HG03103 (cell line): Measurements from ENCODE around the gene DEFB126.
"Not testable (repeated sequence)": the region's sequence is repeated elsewhere in the genome, so short reads cannot be mapped to it uniquely, and the experiment has no call there.

Experiments
- ATAC-seq: cut with Tn5 transposase; IDR thresholded peaks from one replicate; pipeline ENCODE4 v1.9.1; 2021; ENCODE audit warnings: low read depth; ENCODE audit not compliant: unreplicated experiment

DEFB126 gene, protein sequence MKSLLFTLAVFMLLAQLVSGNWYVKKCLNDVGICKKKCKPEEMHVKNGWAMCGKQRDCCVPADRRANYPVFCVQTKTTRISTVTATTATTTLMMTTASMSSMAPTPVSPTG

DNA sequence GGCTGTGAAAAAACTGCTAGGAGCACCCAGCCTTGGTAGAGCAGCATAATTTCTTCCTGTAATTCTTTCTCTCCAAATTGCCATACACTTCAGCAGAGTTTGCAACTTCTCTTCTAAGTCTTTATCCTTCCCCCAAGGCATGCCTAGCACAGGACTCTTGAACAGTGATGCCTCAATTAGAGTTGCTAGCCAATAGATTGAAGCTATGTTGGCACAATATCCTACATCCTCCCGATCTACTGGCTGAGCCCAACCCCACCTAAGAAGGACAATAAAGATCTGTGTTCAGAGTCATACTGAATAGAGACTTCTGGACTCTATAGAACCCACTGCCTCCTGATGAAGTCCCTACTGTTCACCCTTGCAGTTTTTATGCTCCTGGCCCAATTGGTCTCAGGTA, at the start of gene DEFB126:
DEFB126 (plus strand) TSS at position 301 of the 400 bp plus-strand sequence; CDS start at position 340, 39 bp downstream.
- ATAC-seq, result no peak

DNA sequence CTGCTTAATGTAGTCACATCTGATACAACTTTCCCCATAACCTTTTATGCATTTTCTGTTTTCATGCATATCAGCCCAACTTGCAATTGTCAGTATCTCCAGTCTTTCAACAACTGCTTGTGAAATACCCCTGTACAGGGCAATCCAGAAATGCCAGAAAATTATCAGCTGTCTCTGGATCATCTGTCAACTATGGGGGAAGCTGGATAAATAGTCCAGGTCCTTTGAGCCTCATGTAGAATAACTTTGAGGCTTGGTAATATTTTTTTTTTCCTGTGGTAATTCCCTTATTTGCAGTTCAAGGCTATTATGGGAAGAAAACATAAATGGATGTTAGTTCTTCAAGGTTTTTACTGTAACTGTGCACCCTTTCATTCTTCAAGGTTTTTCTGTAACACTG, 48.7 kb upstream of the DEFB126 start:
- ATAC-seq, result no peak

DNA sequence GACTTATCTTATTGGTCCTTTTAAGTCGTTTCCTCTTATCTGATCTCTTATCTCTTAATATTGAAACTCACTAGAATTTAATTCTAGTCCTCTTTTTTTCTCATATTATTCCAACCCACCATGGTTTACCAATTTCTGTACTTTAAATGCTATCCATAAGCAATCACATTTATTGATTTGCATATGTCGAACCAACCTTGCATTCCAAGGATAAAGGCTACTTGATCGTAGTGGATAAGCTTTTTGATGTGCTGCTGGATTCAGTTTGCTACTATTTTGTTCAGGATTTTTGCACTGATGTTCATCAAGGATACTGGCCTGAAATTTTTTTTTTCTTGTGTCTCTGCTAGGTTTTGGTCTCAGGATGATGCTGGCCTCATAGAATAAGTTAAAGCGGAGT, 47.2 kb upstream of the DEFB126 start:
- ATAC-seq, result no peak

DNA sequence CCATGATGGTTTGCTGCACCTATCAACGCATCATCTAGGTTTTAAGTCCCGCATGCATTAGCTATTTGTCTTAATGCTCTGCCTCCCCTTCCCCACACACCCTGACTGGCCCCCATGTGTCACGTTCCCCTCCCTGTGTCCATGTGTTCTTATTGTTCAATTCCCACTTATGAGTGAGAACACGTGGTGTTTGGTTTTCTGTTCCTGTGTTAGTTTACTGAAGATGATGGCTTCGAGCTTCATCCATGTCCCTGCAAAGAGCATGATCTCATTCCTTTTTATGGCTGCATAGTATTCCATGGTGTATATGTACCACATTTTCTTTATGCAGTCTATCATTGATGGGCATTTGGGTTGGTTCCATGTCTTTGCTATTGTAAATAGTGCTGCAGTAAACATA, 44.7 kb upstream of the DEFB126 start:
- not testable (repeated sequence) for ATAC-seq

DNA sequence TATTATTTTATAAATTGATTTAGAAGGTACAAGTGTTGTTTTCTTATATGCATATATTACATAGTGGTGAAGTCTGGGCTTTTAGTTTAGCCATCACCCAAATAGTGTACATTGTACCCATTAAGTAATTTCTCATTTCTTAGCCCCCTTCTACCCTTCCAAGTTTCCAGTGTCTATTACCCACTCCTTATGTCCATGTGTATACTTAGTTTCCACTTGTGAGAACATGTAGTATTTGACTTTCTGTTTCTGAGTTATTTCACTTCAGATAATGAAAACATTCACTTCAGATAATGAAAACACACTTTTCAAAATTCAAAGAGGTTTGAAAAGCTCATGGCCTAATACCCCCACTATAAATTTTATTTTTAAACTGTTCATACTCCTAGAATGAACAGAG, 40.4 kb upstream of the DEFB126 start:
- no peak for ATAC-seq

DNA sequence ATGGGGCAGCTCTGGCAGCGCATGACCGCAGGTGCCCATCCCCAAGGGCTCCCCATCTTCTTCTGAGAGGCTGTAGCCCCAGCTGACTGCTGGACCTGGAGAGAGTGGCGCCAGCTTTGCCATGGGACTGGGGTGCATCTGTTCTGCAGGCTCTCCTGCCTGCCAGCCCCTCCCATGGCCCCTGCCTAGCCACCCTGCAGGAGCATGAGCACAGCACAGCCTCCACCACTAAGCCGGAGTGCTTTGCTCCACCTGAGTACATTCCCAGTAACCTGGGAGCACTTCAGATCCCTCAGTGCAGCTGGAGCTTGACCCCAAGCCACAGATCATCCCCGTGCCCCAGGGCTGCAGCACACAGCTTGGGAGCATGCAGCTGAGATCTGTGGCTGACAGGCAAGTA, 38.9 kb upstream of the DEFB126 start:
- ATAC-seq, result no peak

DNA sequence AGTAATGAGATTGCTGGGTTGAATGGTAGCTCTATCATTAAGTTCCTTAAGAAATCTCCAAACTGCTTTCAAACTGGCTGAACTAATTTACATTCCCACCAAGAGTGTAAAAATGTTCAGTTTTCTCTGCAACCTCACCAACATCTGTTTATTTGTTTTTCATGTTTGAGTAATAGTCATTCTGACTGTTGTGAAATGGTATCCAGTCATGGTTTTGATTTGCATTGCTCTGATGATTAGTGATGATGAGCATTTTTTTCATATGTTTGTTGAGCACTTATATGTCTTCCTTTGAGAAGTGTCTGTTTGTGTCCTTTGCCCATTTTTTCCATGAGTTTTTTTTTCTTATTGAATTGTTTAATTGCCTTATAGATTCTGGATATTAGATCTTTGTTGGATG, 30.0 kb upstream of the DEFB126 start:
- ATAC-seq, result no peak

DNA sequence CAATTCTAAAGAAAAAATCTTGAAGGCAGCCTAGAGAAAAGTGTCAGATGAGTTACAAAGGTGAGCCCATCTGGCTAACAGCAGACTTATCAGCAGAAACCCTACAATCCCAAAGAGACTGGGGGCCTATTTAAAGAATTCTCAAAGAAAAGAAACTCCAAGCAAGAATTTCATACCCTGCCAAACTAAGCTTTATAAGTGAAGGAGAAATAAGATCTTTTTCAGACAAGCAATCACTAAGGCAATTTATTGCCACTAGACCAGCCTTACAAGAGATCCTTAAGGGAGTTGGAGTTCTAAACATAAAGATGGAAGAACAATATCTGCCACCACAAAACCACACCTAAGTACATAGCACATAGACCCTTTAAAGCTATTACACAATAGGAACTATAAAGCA, 24.9 kb upstream of the DEFB126 start:
- no peak for ATAC-seq

DNA sequence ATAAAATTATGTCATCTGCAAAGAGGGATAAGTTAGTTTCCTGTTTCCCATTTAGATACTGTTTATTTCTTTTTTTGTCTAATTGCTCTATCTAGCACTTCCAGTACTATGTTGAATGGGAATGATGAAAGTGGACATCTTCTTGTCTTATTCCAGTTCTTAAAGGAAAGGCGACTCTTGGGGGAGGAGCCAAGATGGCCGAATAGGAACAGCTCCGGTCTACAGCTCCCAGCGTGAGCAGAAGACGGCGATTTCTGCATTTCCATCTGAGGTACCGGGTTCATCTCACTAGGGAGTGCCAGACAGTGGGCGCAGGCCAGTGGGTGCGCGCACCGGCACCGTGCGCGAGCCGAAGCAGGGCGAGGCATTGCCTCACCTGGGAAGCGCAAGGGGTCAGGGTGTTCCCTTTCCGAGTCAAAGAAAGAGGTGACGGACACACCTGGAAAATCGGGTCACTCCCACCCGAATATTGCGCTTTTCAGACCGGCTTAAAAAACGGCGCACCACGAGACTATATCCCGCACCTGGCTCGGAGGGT, 12.5 kb upstream of the DEFB126 start:
- ATAC-seq, result not testable (repeated sequence)

DNA sequence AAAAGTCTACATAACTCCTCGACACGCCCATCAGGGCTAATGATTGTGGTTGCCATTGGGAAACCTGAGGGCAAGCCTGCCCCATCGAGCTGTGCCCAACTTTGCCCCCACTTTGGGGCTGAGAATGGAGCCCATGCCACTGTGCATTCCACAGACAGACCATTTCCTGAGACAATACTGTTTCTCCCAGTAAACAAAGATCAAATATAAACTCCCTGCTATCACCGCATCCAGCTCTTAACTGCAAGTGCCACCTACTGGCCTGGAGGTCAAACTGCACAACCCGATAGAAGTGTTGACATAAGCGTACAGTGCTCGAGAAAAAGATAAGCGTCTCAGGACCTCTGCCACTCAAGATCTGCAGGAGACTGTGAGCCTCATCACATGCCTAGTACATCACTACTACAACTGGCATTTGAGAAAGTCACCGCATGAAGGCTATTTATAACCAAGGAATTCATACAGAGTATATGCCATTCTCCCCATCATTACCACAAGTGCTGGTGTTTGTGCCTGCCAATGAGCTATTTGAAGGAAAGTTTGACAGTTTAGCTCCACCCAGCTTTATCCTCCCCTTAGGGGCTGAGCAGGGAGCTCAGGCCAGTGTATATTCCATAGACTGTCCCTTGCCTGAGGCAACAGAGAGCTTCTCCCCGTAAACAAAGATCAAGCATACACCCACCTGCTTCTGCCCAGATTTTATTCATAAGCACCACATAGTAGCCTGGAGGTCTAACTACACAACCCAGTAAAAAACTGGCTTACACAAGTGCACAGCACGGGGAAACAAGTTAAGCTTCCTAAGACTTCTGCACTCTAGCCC, 4.5 kb upstream of the DEFB126 start:
- ATAC-seq, result no peak

DNA sequence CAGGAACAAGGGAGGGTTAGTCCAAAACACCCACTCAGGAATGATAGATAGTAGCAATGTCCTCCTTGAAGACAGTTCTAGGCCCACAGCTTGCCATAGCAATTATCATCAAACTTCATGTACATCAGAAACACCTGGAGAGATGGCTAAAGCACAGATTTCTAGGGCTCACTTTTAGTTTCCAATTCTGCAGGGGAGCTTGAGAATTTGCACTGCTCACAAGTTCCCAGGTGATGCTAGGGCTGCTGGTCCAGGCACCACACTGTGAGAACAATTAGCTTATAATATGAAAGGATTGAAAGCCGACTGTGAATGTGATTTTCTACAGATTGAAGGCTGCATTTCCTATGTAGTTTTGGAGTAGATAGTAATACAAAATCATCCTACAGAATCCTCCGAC, 3.5 kb downstream of the DEFB126 start:
- ATAC-seq, result no peak

DNA sequence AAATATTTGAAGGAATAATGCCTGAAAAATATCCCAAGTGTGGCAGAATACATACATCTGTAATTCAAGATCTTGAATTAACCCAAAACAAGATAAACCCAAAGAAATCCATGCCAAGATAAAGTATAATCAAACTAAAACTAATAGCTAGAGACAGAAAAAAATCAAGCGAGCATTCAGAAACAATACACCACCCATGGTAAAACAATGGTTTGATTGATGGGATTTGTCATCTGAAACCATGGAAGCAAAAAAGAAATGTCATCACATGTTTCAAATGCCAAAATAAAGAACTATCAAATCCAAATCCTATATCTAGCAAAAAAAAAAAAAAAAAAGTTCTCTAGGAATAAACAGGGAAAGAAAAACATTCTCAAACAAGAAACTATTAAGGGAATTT, 9.7 kb downstream of the DEFB126 start:
- ATAC-seq, result no peak

DNA sequence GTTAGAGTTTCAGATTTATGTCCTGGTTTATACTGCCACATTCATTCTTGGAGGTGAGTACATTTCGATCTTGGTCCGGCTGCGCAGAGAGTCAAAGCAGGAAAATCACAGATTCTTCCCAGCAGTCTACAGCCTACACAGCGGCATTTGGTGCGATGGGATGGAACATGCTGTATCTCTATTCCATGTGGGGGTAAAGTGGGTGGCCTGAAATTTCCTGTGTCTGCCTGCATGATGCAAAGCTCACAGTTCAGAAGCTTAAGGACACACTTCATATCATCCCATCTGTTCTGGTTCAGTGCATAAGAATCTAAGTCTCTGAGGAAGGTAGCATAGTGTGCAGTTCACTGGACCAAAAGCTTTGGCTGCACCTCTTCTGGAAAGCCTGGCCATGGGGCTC, 14.8 kb downstream of the DEFB126 start, which contains the start of gene DEFB127:
DEFB127 (plus strand) TSS at position 301 of the 400 bp plus-strand sequence; CDS start at position 392, 91 bp downstream.
- ATAC-seq, result no peak

DNA sequence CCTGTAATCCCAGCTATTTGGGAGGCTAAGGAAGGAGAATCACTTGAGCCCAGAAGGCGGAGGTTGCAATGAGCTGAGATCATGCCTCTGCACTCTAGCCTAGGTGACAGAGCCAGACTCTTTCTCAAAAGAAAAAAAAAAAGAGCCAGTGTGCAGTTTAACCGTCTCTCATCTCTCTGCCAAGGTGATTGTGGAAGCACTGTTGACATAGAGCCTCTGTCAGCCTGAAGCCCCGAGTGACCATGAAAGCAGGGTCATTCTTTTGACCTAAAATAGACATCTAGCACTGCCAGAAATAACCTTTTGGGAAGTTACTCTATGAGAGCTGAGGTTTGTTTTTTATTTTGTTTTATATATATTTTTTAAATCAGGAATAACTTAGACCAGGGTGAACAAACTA, 22.2 kb downstream of the DEFB126 start:
- no peak for ATAC-seq

DNA sequence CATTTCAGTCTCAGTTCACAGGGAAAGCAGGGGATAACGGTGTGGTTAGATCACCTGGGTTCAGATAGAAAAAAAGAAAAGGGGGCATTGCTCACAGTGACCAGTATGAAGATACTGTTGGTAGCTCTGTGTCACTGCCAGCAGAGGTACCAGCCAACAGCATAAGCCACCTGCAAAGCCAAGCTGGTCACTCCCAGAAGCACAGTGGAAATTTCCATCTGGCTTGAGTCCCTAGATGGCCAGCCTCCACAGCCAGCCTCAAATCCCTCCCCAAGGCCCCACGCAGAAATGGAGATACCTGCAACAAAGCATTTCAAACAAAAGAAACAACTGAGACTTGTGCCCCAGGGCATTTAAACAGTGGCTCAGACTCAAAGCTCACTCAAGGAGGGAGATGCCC, 26.5 kb downstream of the DEFB126 start:
- ATAC-seq, result no peak

DNA sequence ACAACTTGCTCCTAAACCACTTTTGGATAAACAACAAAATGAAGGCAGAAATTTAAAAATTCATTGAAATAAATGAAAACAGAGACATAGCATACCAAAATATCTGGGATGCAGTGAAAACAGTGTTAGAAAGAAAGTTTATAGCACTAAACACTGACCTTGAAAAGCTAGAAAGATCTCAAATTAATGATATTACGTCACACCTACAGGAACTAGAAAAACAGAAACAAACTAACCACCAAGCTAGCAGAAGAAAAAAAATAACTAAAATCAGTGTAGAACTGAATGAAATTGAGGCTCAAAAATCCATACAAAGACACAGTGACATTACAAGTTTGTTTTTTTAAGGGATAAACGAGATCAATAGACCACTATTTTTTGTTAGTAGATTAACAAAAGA, 41.9 kb downstream of the DEFB126 start:
- ATAC-seq, result no peak

DNA sequence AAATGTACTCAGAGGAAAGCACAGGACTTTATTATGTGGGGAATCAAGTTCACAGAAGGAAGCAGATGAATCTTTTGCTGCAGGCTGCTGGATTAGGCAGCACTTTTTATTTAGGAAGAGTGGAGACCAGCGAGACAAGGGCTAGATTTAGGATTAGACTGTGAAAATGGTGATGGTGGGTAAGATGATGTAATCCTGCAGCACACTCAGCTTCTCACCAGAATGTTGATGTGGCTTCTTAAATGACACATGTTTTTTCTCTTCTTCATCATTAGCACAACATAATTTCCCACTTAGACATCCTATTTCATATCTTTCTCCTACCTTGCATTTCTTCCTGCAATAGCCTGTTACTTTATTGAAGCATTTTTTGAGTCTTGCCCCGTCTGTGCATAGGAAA, 45.3 kb downstream of the DEFB126 start:
- ATAC-seq, result no peak

DNA sequence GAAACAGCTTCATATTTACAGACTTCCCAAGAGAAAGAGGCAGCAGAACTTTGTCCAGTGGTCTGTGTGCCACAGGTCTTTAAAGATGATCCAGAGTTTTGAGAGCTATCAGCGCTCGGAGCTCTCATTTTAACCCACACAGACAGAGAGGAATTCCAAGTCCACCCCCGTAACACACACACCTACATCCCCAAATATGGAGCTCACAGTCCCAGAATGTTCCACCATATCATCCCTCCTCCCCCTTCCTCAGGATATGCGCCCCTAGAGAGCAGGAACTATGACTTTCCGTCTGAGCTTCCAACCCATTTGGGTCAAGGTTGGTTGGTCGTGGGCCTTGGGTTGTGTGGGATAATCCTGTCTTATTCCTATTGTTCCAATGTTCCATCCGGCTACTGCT, 47.2 kb downstream of the DEFB126 start, which contains the start of gene DEFB128:
DEFB128 (minus strand) TSS at position 101 of the 400 bp plus-strand sequence; CDS start at position 13, 88 bp downstream.
- no peak for ATAC-seq
